Measurements from ENCODE around the gene ASB2.

Gene ASB2

DNA sequence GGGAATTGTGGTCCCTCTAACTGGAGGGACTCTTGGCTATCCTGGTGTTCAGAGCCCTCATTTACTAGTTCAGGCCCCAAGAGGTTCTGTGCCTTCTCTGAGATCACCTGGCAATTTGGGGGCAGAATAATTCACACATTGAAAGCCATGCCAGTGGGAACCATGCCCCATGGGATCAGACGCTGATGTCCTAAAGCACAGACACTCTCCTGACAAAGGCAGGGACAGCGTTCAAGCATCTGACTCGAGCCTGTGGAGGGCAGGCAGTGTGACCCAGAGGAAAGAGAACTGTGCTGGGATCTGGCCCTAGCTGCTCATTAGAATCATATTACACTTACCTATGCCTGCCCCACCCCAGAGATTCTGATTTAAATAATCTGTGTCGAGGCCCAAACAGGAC lies 2.4 kb upstream of the ASB2 start:
- DNase-seq: no peak

DNA sequence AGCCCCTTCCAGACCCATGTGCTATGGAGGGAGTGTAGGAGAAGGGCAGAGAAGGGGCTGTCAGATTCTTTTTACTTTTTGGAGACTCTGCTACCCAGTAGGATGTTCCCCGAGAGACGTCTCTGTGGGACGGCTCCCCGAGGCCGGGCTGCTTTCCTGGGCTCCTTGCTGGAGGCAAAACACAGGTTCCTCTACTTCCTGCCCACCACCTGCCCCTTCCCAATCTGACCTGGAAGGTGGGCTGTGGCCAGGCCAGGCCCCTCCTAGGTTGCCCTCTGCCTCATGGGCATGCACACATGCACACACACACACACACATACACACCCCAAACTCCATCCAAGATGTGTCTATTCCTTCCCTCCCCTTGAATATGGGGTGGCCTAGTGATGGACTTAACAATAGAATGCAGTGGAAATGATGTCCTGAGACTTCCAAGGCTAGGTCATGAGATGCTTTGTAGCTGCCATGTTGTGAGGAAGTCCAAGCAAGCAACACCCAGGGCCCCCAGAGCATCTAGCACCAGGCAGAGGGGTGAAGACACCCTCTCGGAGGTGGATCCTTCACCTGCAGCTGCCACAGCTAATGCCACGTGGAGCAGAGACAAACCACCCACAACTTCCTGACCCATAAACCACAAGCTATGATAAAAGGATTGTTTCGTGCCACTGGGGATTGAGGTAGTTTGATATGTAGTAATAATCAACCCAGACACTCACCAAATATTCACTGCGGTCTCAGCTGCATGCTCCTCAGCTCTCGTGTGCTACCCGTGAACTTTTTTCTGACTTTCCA lies 1.6 kb upstream of the ASB2 start:
- peak; percentile 82 for DNase-seq

DNA sequence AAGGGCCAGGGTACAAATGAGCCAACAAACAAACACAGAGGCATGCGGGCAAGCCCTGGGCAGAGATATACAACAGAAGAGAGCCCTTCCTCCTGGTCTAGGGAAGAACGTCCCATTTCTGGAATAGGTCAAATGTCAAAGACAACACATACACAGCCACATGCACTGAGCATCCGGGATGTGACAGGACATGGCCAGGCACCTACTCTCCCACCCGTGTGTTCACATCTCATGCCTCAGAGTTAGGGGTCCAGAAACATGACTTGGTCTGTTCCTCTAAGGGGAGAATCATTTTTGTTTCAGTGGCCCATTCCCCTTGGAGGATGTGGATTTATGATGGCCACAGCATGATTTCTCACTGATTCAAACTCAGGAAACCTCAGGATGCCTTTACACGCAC lies 801 bp upstream of the ASB2 start:
- DNase-seq: no peak

DNA sequence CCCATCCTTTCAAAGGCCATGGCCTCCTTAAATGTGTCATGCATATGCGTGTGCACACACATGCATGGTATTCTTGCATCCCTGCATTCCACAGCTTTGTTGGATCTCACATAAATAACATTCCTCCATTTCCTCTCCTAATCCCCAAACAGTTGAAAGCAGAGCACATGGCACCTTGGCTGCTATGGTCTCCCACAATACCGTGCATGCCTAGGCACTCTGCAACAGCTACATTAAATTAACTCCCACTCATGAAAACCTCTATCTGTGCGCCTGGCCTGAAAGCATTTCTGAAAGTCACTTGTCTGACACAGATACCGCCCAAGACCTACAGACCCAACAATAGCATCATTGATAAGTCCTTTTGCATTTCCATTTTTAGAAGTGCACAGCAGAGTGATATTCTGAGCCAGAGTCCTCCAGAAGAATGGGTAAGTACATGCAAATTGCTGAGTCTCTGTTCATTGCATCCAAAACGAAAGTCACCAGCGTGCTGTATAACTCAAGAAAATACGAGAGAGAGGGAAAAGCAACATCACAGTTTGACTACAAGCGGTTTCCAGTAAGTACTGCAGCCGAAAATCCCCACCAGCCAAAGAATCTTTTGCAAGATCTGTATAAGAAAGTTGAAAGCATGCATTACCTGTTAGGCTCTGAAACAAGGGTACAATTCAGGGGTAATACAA lies 436 bp downstream of the ASB2 start:
- peak; percentile 55 for DNase-seq

DNA sequence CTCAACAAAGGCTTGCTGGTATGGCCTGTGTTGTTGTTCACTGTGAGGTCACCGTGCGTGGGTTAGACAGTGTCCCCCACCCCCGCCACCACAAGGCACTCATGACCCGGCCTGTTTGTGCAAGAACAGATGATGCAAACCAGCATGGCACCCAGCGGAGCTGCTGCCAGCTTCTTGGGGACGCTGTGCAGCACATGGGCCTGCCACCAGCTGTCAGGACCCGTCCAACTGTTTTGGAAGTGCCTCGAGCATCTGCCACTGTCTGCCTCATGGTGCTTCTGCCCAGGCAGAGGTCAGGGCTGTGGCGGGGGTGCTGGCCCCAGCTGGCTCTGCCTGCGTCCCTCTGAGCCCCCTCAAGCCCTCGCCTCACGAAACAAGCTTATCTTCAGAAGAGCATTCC lies 1.5 kb downstream of the ASB2 start:
- no peak for DNase-seq

DNA sequence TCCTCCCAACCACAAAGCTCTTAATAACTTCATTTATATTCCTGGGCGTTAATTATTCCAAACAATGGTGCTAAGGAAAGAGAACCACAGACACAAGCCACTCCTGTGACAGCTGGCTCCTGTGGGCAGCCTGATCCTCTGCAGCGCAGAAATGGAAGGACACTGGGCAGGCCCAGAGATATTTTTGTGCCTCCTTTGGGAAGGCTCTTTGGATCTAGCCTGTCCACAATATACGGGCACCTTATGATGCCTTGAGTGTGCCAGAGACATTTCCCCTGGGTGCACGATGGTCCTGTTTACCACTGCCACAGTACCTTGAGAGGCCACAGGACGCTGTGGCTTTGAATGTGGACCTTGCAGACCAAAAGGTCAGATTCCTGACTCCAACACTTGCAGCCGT lies 2.1 kb downstream of the ASB2 start:
- DNase-seq: no peak

DNA sequence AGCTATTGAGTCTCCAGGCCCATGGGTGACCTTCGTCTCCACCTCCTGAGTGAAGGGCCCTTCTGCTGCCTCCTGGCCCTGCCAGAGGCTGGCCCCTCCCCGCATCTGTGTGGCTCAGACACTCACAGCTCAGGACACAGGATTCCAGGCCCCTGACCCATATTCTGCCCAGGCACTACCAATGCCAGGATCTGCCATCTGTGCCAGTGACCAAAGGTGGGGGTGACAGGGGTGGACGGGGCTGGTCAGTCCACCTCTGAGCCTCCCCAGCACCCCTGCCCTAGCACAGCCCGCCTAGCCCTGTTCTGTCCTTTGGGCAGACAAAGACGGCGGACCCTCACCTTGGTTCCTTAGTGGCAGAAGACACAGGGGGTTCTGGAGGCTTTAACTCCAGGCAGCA lies 2.8 kb downstream of the ASB2 start:
- no peak for DNase-seq

DNA sequence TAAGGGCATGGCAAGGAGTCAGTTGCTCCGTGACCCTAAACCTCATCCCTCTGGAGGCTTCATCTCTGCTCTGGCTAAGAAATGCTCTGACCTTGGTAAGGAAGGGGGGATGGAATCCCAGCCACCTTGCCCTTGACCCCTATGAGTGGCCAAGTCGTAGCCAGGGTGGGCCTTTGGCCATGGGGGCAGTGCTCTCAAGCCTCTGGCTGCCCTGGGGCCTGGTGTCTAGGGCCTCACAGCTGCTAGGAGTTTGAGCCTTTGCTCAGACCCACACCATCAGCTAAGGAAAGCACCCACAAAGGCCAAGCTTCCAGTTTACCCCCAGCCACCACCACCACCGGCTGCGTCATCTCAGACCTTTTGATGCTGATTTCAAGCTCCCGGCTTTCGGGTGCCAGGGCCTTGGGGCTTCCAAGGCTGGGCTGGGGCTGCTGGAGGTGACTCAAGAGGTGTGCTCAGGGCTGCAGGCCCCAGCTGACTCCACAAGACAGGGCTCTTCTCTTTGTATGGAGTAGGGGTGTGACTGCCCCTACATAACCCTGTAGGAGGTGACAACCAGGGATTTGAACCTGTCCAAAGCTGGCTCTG lies 3.7 kb downstream of the ASB2 start:
- no peak for DNase-seq

DNA sequence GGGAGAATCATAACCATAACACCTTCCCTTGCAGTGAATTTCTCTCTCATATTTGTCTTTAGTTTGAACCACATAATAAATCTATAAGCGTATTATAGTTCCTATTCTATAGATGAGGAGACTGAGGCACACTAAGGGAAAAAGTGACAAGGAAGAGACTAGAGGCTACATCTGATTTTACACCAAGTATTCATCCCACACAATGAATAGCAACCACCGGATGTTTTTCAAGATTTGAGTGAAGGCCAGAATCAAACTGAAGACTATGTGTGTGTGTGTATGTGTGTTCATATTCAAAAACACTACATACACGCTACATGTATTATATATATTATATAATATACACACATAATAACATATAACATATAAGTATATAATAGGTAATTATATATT lies 4.7 kb downstream of the ASB2 start:
- no peak for DNase-seq

DNA sequence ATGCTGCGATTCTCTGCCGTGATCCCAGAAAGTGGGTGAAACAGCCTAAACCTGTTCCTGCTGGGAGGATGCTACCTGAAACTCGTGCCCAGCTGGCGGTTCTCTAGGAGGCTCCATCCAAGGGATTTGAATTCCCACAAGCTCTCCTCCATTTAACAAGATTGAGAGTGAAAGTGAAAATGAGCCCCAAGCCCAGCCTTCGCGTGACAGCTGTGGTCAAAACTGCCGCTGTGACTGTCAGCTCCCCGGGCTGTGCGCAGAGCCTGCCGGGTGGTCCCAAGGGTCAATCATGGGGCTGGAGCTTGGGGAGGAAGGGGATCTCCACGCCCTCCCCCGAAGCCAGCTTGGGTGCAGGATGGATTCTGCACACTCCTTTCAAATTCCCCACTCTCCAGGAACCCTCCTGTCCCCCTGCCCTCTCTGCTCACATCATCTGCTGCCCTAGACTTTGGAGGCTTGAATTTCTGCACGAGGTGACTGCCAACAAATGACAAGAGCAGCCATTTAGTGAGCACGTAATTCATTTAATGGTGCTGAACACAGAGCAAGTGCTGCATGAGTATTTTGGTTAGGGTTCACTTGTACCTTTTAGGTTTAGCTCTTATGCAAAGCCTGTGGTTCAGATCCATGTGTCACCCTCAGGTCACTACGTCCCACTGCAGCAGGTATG lies 5.3 kb downstream of the ASB2 start:
- DNase-seq: peak; percentile 56

DNA sequence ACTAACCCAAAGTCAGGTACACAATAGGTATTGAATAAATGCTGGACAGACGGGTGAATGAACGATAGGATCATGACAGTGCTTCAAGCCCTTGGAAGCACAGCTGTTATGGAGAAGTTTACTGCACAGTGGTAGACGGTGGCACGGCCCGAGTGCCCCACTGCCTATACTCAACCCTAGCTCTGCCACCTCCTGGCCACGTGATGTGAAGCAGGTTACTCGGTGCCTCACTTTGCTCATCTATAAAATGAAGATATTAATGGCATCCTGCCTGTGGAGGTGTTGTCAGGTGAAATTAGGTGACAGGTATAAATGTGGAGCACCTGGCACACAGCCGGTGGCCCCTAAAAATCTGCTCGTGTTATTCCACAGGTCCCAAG lies 5.8 kb downstream of the ASB2 start:
- peak; percentile 71 for DNase-seq

DNA sequence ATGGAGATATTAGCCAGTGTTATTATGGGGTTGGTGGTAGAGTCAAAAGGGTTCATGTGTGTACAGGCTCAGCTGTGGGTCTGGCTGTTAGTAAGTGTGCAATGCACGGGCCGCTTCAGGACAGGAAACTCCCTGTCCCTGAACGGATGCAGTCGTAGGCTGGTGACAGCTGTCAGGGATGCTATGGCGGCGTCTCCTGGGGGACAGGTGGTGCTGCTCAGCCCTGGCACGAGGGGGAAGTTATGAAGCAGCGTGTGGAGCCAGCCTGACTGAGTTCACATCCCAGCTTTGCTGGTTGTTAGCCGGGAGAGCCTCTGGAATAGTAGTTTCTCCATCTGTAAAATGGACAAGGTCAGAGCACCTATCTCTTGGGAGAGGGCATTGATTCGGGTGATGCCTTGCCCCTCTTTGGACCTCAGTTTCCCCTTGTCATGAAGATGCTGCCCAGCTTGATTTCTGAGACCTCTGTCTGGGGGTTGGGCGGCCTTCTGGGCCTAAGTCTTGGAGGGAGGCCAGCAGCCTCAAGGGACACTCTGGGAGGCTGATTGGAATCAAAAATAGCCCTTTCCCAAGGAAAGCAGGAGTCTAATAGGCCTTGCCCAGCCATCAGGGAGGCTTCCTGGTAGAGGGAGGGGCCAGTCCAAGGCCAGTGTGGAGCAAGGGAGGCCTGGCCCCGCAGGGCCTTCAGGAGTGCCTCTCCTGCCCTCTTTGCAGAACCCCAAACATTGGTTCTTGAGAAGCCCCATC lies 7.1 kb downstream of the ASB2 start:
- no peak for DNase-seq

DNA sequence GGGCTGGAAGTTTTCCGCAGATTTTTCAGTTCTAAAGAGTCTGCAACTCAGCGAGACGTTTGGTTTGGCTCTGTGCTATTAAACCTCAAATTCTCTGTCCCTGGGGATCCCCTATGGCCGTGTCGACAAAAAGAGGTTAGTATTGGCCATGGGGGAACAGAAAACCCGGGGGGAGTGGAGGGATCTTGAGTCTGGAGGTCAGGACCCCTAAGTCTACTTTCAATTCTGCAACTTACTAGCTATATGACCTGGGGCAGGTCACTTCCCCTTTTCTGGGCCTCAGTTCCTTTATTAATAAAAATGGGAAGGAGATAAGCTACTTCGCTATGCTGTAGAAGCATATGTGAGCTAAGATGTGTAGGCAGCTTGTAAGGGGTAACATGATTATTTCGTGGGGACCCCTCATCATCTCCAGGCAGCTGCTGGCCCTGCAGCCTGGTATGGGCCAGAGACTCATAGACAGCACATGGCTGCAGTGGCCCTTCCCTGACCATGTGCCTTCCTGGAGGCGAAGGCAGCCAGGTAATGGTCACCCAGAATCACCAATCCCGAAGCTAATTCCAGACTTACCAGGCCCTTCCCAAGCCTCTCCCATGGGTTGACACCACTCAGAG lies 8.6 kb downstream of the ASB2 start:
- DNase-seq: peak; percentile 62

DNA sequence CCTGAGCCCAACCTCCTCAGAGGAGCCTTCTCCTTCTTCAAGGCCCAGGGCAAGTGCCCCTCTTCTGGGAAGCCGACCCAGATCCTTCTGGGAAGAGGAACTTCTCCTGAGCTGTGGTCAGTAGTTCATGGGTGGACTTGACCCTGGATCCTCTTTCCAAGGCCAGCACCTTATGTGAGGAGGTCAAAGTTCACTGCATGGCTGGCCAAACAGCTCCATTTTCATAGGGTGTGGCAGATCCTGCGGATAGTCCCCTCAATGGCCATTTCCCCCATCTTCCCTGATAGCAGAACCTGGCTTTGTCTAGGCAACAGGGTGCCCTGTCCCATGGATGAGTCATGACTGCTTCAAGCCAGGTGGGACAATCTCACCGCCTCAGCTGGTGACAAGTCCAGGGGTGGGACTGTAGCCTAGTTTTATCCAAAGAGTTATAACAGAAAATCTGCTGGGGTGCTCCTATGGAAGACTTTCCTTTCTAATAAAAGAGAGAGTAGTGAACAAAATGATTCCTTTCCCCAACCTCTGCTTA lies 10.4 kb downstream of the ASB2 start:
- no peak for DNase-seq

DNA sequence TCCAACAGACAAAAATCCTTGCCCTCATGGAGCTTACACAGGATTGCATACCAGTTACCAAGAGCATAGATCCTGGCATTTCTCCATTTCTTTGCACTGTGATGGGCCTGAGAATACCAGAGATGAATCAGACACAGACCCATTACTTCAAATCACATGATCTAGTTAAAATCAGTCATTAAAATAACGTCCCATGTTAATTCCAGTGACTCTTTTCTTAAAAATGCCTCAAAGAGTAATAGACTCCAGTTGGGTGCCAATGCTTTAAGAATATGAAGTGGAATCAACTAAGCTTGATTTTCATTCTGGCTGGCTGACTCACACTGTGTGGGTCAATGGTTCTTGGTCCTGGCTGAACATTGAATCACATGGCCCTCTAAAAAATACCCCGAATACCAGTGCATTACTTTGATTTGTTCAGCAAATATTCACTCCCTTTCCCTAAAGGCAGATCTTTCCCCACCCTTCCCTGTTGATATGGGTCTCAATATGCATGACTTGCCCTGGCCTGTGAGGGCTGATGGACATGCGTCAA lies 11.0 kb downstream of the ASB2 start:
- no peak for DNase-seq

DNA sequence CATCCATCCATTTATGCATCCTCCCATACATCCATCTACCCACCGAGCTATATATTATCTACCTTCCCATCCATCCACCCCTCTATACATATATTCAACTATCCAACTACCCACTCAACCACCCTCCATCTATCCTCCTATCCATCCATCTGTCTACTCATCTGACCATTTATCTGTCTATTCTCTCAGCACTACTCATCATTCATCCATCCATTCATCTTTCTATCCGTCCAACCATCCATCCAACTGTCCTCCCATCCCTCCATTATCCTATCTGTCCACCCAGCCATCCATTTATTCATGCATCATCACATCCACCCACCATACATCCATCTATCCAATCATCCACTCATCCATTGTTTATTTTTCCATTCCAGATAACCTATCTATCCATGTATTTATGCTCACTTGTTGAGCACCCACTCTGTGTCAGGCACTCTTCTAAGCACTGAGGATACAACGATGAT lies 11.5 kb downstream of the ASB2 start:
- no peak for DNase-seq

DNA sequence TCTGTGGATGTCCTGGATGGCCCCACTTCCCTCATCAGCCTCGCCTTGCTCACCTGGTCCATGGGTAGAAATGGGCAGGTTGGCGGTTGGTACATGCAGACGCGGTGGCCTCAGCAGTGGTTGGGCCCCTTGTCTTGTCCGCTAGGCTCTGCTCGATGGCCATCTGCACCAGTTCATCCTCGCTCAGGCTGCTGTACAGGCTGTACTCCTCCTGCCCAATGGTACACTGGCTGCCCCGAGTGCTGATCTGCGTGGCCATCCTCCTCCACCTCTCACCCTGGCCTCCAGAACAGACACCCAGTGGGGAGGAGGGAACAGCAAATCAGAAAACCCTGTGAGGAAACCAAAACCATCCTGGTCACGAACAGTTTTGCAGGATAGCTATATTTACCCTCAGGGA lies 12.1 kb downstream of the ASB2 start:
- no peak for DNase-seq

DNA sequence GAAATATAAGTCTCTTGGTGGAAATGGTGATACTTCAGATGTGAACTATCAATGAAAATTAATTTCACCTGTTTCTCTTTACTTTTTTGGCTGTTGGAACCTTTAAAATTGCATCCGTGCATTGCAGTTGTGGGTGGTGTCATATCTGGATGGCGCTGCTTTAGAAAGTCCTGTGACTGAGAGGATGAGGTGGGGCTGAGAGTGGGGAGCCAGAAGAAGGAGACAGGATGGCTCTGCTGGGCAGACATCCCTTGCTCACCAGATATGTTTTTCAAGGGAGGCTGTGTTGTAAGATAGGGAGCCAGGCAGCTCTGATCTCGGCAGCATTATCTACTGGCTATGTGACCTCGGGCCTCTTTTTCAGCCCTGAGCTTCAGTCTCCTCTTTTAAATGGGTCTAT lies 12.7 kb downstream of the ASB2 start:
- DNase-seq: no peak

DNA sequence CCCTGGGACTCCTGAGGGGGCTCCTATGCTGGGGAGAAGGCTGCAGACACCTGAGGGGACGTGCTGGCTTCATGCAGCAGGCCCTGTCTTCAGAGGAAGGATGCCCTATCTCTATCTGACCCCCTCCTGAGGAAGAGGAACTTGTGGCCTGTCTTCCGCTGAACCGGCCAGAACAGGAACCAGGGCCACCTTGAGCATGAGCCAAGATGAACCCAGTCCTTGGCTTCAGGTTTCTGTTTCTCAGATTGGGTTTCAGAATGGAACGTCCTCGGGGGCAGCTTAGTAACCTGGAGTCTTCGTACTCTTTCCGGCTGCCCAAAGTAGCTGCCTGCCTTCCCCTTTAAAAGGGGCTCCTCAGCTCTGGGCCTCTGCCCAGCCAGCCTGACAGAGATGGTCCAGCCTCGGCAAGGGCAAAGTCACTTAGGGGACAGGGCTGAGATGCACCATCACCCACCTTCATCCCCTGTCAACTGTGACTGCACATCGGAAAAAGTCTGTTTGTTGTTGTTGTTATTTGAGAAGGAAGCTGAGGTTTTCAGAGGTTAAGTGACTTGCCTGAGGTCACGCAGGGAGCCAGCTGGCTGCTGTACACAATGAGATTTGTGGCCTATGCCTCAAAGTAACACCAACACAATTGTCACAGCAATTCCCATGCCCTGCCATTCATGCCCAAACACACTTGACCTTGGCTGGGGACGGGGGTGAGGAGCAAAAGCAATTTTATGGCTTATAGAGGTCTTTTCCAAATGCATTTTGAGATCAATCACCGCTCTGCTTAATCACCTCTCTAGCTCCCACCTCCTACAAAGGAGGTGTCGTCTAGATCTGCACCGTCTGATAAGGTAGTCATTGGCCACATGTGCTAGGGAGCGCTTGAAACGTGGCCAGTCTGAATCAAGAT lies 13.4 kb downstream of the ASB2 start:
- peak; percentile 81 for DNase-seq

DNA sequence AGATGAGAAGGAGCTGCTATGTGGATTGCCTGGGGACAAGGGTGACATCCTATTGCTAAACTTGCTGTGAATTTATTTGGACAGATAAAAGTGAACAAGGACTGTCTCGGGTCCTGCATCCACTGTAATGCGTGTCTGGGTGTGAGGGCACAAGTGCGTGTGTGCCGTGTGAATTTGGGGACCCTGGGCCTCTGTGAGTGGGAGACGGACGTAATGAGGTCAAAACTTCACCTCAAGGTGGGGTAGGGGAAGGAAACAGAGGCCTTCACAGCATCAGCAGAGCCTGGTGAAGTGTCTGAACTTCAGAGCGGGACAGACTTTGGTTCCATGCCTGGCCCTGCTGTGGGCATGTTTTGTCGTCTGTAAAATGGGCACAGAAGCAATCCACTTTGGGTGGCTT lies 14.8 kb downstream of the ASB2 start:
- no peak for DNase-seq

Data from RPMI8226 (cell line).